Skin epidermis (tissue), 12 donors: ENCODE measurements around the gene OPA3.

Experiments used
- H3K27ac ChIP-seq, 21 experiments: fragments of 200-600 bp; sonication (generic) in 11 of 21; one replicate each; pipeline ENCODE4 v1.5.0; 2020; ENCODE audit warnings: mild to moderate bottlenecking in 3 of 21, inconsistent platforms in 2 of 21, moderate library complexity in 2 of 21
- H3K4me3 ChIP-seq, 7 experiments: fragments of 200-600 bp; sonication (generic) in 2 of 7; one replicate each; pipeline ENCODE4 v1.5.0; 2020; ENCODE audit warnings: inconsistent platforms in 2 of 7, mild to moderate bottlenecking in 2 of 7, moderate library complexity in 1 of 7

OPA3 gene

DNA sequence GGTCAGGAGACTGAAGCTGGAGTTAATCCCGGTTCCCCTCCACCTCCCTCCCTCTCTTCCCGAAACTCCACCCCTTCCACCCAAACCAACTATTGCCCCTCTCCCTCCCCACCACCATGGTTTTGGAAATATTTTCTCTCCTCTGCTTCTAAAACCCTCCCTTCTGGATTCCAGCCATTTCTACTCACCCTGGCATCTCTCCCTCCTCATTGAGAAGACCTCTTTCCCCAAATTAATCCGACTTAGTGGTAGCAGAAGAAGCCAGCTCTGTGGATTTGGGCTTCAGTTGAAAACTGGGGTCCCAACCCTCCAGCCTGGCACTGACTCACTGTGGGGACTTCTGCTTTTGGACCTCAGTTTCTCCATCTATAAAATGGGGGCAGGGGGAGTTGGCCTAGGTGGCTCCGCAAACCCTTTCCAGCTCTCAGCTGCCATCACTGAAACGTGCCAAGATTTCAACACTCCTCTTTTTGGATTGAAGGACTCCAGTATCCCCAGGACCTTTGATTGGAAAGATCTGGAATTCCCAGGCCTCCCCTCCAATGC, 15.8 kb upstream of the OPA3 start:
- Histone ChIP-seq H3K4me3 (no peak overlapping the region), H3K27ac (peak overlapping the region in 1 of 21 experiments; percentile 6)

DNA sequence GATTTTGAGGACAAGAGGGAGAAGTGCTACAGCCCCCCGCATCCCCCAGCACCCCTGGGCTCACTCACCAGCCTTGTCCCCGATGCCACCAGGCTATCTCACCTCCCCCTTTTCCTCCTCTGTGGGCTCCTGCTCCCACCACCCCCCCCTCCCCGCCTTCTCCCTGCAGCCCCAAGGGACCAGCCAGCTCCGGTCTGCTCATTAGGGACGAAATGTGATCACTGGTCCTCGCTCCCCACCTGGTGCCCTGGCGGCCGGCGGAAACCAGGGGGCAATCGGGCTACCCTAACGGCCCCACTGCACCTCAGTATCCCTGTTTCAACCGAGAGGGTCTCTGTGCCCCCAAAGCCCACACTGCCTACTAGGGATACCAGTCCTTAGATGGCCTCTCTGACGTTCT, 14.7 kb upstream of the OPA3 start:
- peak overlapping the region in 4 of 21 experiments; percentile 2 to 36 (median 4) for H3K27ac ChIP-seq
- no peak overlapping the region for H3K4me3 ChIP-seq

DNA sequence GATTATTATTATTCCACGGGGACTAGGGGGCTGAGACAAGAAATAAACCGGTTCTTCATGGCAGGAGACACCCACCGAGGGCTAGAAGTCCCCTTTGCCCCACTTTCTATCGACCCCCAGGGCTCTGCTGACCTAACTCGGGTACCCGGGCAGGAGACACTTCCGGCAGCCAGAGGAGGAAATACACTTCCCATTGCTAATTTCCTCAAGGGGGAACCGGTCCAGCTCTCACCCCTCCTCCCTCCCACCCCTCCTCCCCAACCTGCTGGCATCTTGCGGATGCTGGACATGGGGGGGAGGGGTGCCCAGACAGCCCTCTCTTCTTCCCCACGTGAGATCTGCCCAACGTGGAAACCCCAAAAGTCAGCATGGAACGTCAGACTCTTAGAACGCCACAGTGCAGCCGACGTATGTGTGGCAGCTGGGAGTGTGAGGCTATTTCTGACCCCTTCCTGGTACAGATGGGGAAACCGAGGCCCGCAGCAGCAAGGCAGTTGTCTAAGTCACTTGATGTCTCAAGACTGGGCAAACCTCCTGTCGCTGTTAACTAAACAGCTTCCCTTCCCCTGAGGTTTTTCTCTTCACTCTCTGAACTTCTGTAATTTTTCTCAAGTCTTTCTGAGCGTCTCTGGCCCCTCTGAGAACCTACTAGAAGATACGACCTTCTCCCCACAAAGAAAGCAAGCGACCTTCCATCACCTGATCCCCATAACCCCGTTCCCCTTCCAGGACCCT, 13.8 kb upstream of the OPA3 start:
- Histone ChIP-seq H3K27ac (peak overlapping the region in 10 of 21 experiments; percentile 2 to 56 (median 24)), H3K4me3 (no peak overlapping the region)

DNA sequence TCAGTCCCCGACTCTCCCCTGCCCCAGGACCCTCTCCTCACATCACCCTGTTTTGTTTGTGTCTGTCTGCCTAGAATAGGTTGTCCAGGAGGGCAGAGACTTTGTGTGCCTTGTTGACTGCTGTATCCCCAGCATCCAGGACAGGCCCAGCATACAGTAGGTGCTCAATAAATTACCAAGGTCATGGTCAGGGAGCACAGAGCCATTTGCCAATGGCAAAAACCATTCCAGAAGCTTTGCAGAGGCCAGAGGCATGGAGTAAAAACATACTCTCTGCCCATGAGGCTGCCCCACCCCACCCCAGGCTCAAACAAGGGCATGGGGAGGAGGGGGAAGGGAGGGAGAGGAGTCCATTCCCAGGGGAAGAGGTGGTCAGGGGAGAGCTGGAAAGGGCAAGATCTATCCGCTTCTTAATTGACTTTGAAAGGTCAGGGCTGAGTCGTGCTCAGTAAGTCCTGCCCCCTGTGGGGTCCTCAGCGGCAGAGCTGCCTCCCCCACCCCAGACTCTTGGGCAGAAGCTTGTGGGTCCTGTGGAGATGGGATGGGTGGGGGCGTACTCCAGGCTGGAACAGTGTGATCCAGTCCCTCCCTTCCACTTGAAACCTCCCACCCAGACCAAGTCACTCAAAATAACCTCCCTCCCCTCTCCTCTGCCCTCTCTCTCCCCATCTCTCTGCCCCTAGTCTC, 13.0 kb upstream of the OPA3 start:
- H3K27ac ChIP-seq, result peak overlapping the region in 10 of 21 experiments; percentile 2 to 56 (median 24)

DNA sequence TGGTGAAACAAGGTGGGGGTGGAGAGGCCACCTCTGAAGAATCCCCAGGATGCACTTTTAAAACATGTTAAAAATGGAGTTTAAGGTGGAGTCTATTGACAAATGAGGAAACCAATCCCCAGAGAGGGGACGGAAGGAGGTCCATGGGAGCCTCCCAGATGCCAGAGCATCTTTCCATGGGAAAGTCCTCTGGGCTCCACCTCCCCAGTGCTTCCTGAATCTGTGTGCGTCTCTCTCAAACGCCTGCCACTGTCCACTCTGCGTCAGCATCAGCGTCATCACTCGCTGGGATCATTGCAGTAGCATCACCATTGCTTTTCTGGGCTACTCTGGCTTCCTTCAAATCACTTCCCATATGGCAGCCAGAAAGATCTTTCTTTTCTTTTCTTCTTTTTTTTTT, 11.2 kb upstream of the OPA3 start:
- no peak overlapping the region for H3K27ac ChIP-seq

More for the DNA sequence above, 13.0 kb upstream of the OPA3 start:
- no peak overlapping the region for H3K4me3 ChIP-seq

DNA sequence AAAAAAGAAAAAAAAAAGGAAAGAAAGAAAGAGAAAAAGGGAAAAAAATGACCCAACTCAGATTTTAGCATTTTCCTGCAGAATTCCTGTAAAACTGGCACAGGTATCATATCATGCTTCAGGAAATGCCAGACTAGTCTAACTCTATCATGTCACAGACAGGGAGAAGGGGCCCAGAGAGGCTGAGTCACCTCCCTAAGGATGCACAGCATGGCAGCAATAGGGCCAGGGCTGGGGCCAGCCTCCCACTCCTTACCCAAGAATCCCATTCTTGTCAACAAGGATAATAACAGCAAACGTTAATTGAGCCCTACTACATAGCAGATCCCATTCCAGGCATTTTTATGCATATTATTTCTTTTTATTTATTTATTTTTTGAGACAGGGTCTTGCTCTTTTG, 8.9 kb upstream of the OPA3 start:
- H3K4me3 ChIP-seq, result no peak overlapping the region

More for the DNA sequence above, 11.2 kb upstream of the OPA3 start:
- no peak overlapping the region for H3K4me3 ChIP-seq

DNA sequence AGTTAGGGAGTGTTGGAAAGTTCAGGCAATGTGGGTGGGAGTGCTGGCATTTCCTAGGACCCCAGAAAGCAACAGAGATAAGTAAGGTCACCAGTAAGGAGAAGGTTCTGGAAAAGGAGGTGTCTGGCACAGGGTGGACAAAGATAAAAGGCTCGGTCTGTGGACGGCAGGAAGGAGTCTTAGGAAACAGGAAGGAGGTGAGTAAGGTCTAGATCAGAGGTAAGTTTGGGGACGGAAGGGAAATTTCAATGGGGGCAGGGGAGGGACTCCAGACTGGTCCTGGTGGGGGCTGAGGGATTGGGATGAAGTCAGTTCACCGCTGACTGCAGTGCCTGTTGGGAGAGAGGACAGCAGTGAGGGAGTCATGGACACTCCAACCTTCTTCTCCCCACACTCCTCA, 7.8 kb upstream of the OPA3 start:
- no peak overlapping the region for H3K4me3 ChIP-seq
- H3K27ac ChIP-seq, result peak overlapping the region in 1 of 21 experiments; percentile 36

More for the DNA sequence above, 8.9 kb upstream of the OPA3 start:
- no peak overlapping the region for H3K27ac ChIP-seq

DNA sequence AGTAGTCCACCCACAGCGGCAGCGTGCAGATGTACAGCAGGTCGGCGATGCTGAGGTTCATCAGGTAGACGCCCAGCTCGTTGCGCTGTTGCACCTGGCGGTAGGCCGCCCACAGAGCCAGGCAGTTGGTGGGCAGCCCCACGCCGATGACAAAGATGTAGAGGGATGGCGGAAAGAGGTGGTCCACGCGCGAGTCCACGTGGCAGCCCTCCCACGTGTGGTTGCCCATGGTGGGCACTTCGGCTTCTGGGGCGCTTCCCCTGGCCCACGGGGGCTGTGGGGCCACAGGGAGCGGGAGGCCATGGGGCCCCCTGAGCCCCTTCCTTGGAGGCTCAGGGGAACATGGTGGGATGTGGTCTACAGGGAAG, 7.0 kb upstream of the OPA3 start:
- Histone ChIP-seq H3K4me3 (no peak overlapping the region), H3K27ac (no peak overlapping the region)

DNA sequence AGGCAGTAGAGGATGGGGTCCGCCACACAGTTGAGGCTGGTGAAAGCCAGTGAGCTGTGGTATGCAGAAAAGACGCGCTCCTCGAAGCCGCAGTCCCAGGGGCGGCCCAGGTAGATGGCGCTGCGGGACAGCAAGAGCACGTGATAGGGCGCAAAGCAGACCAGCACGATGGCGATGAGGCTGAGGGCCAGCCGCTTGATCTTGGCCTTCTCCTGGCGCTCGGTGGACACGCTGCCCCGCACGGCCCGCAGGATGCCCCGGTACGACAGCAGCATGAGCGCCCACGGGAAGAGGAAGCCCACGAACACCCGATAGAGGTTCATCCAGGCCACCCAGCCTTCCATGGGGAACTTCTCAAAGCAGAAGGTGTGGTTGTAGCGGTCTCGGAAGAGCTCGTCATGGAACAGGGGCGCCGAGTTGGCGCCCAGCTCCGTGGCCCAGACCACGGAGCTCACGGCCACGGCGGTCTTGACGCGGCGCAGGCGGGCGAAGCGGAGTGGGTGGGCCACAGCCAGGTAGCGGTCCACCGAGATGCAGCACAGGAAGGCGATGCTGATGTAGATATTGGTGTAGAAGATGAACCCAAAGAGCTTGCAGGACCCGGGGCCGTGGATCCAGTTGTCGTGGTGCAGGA, 6.5 kb upstream of the OPA3 start:
- H3K4me3 ChIP-seq, result no peak overlapping the region
- no peak overlapping the region for H3K27ac ChIP-seq

DNA sequence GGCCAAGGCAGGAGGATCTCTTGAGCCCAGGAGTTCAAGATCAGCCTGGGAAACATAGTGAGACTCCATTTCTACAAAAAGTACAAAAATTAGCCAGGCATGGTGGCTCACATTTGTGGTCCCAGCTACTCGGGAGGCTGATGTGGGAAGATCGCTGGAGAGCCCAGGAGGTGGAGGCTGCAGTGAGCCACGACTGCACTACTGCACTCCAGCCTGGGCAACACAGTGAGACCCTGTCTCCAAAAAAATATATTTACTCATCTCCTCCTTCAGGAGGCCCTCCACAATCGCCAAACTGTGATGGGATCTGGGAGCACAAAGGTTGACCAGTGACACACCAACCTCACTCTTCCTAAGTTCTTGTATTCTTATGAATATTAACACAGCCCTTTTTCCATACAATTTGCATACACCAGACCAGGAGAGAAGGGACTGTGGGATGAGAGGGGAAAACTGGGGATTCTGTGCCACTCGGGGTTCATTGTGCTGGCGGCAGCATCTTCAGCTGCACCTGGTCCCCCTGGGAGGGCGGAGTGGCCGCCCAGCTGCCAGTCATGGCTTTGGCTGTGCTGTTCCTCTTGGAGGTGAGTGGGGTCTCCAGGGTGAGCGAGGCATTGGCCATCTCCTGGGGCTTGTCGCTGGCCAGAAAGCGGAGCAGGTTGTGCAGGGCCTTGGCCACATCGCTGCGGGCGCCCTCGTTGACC, 5.8 kb upstream of the OPA3 start:
- no peak overlapping the region for H3K4me3 ChIP-seq

DNA sequence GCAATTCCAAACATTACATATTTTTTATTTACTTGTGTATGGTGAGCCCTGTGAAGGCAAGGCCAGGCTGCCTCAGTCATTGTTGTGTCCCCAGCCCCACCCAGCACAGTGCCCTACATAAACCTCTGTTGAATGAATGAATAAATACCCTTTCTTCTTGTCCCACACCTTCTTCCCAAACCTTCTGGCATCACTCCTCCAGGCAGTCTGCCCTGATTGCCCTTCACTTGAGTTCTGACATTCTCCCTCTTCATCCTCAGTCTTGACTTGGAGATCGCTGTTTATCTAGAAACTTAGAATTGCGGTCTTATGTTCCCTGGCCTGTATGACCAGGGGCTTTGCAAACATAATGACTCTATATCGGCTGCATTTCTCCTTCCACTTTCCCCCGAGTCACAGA, 5.2 kb upstream of the OPA3 start:
- Histone ChIP-seq H3K27ac (no peak overlapping the region), H3K4me3 (no peak overlapping the region)

More for the DNA sequence above, 5.8 kb upstream of the OPA3 start:
- no peak overlapping the region for H3K27ac ChIP-seq

DNA sequence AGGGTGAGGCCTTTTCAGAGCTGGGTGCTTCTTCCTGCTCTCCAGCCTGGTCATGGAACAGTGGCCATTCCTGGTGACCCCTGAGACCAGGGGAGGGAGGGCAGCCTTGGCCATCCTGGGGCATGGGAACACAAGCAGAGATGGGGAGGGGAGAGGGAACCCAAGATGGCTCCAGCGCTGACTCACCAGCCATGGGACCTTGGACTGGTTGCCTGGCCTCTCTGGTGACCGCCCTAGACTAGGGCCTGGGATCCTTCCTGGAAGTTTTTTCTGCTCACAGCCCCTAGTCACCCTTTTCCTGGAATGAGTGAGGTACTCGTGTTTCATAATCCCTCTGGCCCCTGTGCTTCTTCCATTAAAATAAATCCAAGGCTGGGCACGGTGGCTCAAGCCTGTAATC, 3.3 kb upstream of the OPA3 start:
- H3K4me3 ChIP-seq, result no peak overlapping the region
- H3K27ac ChIP-seq, result peak overlapping the region in 4 of 21 experiments; percentile 31 to 59 (median 48)

DNA sequence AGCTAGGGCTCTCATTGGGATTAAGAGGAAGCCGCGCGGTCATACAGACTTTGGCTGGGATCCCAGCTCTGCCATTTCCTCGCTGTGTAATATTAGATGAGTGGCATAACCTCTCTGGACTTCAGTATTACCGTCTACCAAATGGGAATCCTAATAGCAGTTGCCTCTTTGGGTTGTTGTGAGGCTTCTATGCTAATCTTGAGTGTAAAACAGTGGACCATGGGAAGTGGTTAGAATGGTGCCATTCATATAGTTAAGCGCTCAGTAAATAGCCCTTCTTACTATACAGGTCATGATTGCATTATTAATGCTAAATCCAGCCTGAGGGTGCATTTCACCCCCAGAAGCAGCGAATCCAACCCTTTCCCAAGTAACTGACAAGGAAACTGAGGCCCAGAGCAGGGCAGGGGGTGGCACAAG, 566 bp upstream of the OPA3 start:
- peak overlapping the region; percentile 52 to 74 (median 61) for H3K4me3 ChIP-seq

DNA sequence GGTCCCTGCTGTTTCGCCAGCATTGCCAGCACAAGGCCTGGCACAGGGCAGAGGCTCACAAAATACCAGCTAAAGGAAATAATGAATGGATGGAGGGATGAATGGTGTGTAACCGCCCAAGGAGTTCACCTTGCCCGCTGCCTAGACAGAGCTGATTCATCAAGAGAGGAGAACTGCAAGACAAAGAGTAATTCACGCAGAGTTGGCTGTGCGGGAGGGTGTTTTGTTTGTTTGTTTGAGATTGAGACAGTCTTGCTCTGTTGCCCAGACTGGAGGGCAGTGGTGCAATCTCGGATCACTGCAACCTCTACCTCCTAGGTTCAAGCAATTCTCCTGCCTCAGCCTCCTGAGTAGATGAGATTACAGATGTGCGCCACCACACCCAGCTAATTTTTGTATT, 3.0 kb downstream of the OPA3 start:
- Histone ChIP-seq H3K27ac (peak overlapping the region in 4 of 21 experiments; percentile 9 to 80 (median 30)), H3K4me3 (no peak overlapping the region)

More for the DNA sequence above, 566 bp upstream of the OPA3 start:
- H3K27ac ChIP-seq, result peak overlapping the region in 20 of 21 experiments; percentile 83 to 98 (median 93)

DNA sequence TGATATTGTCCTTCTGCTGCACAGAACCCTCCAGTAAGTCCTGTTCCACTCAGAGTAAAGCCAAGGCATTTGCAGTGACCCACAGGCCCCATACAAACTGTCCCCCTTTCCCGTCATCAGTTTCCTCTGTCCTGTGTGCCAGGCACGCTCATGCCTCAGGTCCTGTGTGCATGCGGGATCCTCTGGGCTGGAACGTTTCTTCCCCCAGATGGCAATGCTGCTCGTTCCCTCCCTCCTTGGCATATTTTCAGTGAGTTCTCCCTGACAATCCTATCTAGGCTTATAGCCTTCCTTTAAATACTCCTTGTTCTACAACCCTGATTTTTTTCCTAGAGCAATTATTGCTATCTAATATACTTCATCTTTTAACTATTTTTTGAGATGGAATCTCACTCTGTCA, 5.7 kb downstream of the OPA3 start:
- peak overlapping the region in 11 of 21 experiments; percentile 10 to 70 (median 32) for H3K27ac ChIP-seq
- H3K4me3 ChIP-seq, result no peak overlapping the region

DNA sequence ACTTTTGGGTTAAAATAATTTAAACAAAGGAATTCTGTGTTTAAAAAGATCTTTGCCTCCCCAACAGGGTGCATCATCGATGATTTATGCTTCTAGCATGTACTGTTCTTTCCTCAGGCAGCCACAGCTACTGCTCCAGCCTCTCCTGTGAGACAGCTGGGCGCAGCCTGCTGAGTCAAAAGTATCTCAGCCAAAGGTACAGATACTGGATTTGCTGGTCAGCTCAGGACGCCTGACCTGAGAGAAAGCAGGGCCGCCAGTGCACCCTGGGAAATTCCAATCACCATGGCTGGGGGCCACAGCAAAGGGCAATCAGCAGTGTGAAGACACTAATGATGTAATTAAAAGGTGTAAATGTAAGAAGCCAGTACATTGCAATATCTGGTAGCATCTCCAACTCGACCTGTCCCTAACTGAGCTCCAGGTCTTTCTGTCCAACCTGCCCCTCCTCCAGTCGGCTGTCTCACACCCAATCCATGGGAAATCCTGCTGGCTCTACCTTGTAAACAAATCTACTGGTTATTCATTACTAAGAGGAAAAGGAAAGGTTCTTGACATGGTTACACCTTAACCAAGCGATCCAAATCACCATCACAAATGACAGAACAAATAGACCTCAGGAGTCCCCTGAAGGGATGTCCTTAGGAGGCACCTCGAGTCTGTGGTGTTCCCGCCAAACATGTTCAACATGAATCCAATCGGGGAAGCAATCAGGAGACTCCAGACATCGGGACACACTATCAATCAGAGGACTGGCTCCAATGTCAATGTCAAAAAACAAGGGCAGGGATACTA, 7.3 kb downstream of the OPA3 start:
- Histone ChIP-seq H3K4me3 (no peak overlapping the region), H3K27ac (peak overlapping the region in 17 of 21 experiments; percentile 1 to 73 (median 52))

DNA sequence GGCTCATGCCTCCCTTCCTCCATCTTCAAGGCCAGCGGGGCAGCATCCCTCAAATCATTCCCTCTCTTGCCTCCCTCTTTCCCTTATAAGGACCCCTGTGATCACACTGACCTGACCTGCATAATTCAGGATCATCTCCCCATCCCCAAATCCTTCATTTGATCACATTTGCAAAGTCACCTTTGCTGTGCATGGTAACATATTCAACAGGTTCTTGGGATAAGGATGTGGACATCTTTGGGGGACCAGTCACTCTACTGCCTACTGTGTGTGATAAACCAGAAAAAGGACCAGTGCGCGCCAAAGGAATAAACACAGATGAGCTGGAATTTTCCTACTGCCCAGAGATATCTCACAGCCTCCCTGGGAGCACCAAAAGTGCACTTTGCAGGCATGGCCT, 7.9 kb downstream of the OPA3 start:
- H3K27ac ChIP-seq, result peak overlapping the region in 11 of 21 experiments; percentile 1 to 73 (median 52)
- H3K4me3 ChIP-seq, result no peak overlapping the region

DNA sequence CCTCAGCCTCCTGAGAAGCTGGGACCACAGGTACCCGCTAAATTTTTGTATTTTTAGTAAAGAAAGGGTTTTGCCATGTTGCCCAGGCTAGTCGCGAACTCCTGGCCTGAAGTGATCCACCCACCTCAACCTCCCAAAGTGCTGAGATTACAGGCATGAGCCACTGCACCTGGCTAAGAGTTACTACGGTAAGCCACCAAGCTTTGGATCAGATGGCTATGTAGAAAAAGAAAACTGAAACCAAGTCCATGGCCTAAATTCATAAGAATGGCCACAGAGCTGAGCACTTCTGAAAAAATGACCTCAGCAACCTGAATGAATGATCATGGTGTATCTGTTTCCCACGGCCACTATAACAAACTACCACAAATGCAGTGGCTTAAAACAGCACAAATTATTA, 9.4 kb downstream of the OPA3 start:
- peak overlapping the region in 2 of 21 experiments; percentile 24 to 54 for H3K27ac ChIP-seq
- no peak overlapping the region for H3K4me3 ChIP-seq

DNA sequence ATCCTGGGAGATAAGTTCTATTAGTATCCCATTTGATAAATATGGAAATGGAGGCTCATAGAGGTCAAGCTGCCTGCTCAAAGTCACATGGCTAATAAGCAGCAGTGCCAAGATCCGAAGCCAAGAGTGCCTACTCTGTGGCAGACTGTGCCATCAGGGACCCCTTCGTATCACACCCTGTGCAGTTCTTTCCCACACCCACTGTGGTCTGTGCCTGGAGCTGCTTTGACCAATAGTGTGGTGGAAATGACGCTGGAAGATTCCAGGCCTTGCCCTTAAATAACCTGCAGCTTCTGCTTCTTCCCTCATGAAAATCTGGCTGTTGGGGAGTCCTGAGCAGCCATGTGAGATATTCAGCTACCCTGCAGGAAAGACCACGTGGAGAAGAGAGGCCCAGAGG, 10.1 kb downstream of the OPA3 start:
- Histone ChIP-seq H3K27ac (peak overlapping the region in 1 of 21 experiments; percentile 54), H3K4me3 (no peak overlapping the region)
